ENCODE measurements around the gene GLYR1.

GRCh38 chr16:4895366-4895765 lies 48.3 kb upstream of the GLYR1 start:
- TF ChIP-seq POLR2A (IDR thresholded peaks at IDR 0.05; ENCODE audit: low read length), result no peak
- TF ChIP-seq GATA1 (IDR thresholded peaks at IDR 0.05; ENCODE audit: low read depth, low read length), result no peak

All from erythroblast (primary cell).